ENCODE measurements around the gene NDUFV1.

Gene NDUFV1

DNA sequence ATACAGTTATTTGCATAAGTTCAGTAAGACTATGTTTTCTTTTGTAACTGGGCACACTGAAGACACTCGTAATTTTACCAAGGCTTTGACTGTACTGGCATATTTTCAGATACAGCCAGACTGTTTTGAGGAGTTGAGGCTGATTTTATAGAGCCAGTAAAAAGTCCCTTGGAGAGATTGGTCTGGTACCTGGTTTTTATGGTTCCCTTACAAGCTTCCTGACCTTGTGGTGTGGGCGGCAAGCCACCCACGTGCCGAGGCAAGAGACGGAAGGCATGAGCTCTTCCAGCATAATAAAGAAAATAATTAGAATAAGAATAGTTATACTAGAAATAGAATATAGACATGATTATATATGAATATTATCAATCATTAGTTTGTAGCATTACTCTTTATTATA is 34.4 kb upstream of the NDUFV1 start:
- Histone ChIP-seq H3K27ac (ENCODE audit: low read depth, low read length) (no peak overlapping the region), H4K20me1 (ENCODE audit: control insufficient read depth, insufficient read depth, low read depth, low read length) (no peaks in the 10 kb centered on the region), H3K79me2 (ENCODE audit: control insufficient read depth, low read length) (no peaks in the 10 kb centered on the region), H3K4me2 (ENCODE audit: low read length) (no peak overlapping the region), H3K9me2 (replicated peaks; ENCODE audit: control insufficient read depth, low read length) (no peaks in the 10 kb centered on the region), H3K9me3 (ENCODE audit: control insufficient read depth, insufficient read depth, low read length) (no peaks in the 10 kb centered on the region), H3K36me3 (ENCODE audit: control insufficient read depth, low read length) (no peaks in the 10 kb centered on the region), H3K4me3 (ENCODE audit: low read length) (no peak overlapping the region), H3F3A (ENCODE audit: control insufficient read depth, insufficient read depth) (peaks cover 5% of the 10 kb centered on the region), H3K4me1 (ENCODE audit: control insufficient read depth, low read length) (peaks cover 5% of the 10 kb centered on the region), H3K27me3 (ENCODE audit: control insufficient read depth, low read length) (peaks cover 10% of the 10 kb centered on the region)
- TF ChIP-seq CTCF (IDR thresholded peaks at IDR 0.05; ENCODE audit: low read depth, low read length, poor library complexity, severe bottlenecking) (no peak), EZH2phosphoT487 (IDR thresholded peaks at IDR 0.05; ENCODE audit: borderline replicate concordance, low read length) (no peak)

DNA sequence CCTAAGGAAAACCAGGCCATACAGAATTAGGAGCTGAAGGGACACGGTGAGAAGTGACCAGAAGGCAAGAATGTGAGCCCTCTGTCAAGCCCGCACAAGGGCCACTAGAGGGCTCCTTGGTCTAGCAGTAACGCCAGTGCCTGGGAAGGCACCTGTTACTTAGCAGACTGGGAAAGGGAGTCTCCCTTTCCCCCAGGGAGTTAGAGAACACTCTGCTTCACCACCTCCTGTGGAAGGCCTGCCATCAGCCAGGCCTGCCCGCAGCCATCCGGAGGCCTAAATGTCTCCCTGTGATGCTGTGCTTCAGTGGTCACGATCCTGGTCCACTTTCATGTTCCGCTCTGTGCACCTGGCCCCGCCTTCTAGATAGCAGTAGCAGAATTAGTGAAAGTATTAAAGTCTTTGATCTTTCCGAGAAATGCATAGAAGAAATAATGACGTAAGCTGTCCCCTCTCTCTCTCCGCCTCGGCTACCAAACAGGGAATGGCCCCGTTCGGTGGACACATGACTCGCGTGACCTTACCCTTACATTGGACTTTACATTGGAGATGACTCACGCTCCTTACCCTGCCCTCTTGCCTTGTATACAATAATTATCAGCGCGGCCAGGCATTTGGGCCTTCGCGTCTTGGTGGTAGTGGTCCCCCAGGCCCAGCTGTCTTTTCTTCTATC is 33.9 kb upstream of the NDUFV1 start:
- peaks cover 5% of the 10 kb centered on the region for H3F3A ChIP-seq (ENCODE audit: control insufficient read depth, insufficient read depth)
- H4K20me1 ChIP-seq (ENCODE audit: control insufficient read depth, insufficient read depth, low read depth, low read length), result no peaks in the 10 kb centered on the region
- H3K79me2 ChIP-seq (ENCODE audit: control insufficient read depth, low read length), result no peaks in the 10 kb centered on the region
- H3K36me3 ChIP-seq (ENCODE audit: control insufficient read depth, low read length), result no peaks in the 10 kb centered on the region
- H3K4me2 ChIP-seq (ENCODE audit: low read length), result 0 out of 2 replicates have a peak overlapping the region, but pooled peaks have one; percentile 19
- H3K27me3 ChIP-seq (ENCODE audit: control insufficient read depth, low read length), result peaks cover 10% of the 10 kb centered on the region
- no peak overlapping the region for H3K4me3 ChIP-seq (ENCODE audit: low read length)
- H3K9me2 ChIP-seq (replicated peaks; ENCODE audit: control insufficient read depth, low read length), result no peaks in the 10 kb centered on the region
- H3K9me3 ChIP-seq (ENCODE audit: control insufficient read depth, insufficient read depth, low read length), result no peaks in the 10 kb centered on the region
- TF ChIP-seq EZH2phosphoT487 (IDR thresholded peaks at IDR 0.05; ENCODE audit: borderline replicate concordance, low read length) (no peak), CTCF (IDR thresholded peaks at IDR 0.05; ENCODE audit: low read depth, low read length, poor library complexity, severe bottlenecking) (peak; percentile 64)
- H3K27ac ChIP-seq (ENCODE audit: low read depth, low read length), result no peak overlapping the region
- peaks cover 5% of the 10 kb centered on the region for H3K4me1 ChIP-seq (ENCODE audit: control insufficient read depth, low read length)

DNA sequence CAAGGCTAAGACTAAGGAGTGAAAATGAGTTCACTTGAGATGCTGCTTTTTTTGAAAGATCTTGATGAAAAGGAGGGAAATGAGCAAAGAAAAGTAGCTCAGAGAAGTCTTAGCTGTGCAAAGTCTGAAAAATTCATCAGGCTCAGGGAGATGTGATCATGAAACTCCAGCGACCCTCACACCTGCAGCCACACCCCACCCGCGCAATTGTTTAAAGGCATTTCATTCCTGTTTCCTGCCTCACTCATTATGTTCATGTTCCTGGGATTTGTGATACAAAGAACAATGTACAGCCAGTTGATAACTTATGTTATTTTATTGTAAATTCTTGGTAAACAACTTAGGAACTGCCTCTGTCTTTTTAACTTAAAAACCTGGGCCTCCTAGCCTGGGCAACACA is 31.8 kb upstream of the NDUFV1 start:
- H3K4me2 ChIP-seq (ENCODE audit: low read length), result no peak overlapping the region
- no peak overlapping the region for H3K4me3 ChIP-seq (ENCODE audit: low read length)
- TF ChIP-seq CTCF (IDR thresholded peaks at IDR 0.05; ENCODE audit: low read depth, low read length, poor library complexity, severe bottlenecking) (no peak), EZH2phosphoT487 (IDR thresholded peaks at IDR 0.05; ENCODE audit: borderline replicate concordance, low read length) (no peak)
- no peaks in the 10 kb centered on the region for H3K36me3 ChIP-seq (ENCODE audit: control insufficient read depth, low read length)
- peaks cover 20% of the 10 kb centered on the region for H3K27me3 ChIP-seq (ENCODE audit: control insufficient read depth, low read length)
- H3K9me3 ChIP-seq (ENCODE audit: control insufficient read depth, insufficient read depth, low read length), result no peaks in the 10 kb centered on the region
- H3K27ac ChIP-seq (ENCODE audit: low read depth, low read length), result no peak overlapping the region
- H4K20me1 ChIP-seq (ENCODE audit: control insufficient read depth, insufficient read depth, low read depth, low read length), result no peaks in the 10 kb centered on the region
- H3K79me2 ChIP-seq (ENCODE audit: control insufficient read depth, low read length), result no peaks in the 10 kb centered on the region
- peaks cover 14% of the 10 kb centered on the region for H3K4me1 ChIP-seq (ENCODE audit: control insufficient read depth, low read length)
- H3K9me2 ChIP-seq (replicated peaks; ENCODE audit: control insufficient read depth, low read length), result no peaks in the 10 kb centered on the region
- peaks cover 5% of the 10 kb centered on the region for H3F3A ChIP-seq (ENCODE audit: control insufficient read depth, insufficient read depth)
